ENCODE data around the gene MAMLD1.

The MAMLD1 gene

DNA sequence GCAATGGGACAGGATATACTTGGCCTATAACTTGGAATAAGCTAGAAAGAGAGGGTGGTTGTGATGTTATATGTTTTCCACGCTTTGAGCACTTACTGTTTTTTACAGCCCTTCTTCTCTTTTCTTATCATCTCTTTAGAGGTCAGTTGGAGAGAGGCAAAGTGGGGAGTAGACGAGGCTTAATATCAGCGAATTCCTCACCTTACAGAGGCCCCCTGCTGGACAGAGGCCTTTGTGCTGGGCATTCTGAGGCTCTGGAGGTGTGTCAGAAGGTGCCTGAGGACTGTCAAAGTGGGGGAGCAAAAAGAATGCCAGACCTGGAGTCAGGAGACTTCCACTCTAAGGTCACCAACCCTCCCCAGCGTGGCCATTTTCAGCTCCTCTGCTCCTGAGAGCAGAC lies 42.5 kb downstream of the MAMLD1 start:
- DNase-seq (ENCODE audit: low read depth in 2 of 3, low spot score in 2 of 3): no peak

DNA sequence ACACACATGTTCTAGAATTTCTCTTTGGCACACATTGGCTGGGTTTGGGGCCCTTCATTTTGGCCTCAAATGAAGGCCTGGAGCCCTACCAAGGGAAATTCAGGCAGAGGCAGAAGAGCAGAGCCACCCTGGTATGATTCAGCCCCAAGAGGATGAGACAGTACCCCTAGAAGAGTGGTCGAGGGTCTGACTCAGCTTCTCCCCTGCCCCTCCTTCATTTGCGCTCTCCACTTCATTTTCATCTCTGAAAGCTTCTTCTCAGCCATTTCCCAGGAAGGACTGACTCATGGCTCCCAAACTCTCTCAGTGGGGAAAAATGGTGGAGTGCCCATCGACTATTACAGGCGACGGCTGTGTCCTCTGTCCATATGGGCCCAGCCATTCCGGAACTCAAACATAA lies 43.5 kb downstream of the MAMLD1 start:
- DNase-seq (ENCODE audit: low read depth in 2 of 3, low spot score in 2 of 3): no peak

GRCh38 chrX:150408007-150408406 lies 44.9 kb downstream of the MAMLD1 start:
- DNase-seq (ENCODE audit: low read depth in 2 of 3, low spot score in 2 of 3): no peak

DNA sequence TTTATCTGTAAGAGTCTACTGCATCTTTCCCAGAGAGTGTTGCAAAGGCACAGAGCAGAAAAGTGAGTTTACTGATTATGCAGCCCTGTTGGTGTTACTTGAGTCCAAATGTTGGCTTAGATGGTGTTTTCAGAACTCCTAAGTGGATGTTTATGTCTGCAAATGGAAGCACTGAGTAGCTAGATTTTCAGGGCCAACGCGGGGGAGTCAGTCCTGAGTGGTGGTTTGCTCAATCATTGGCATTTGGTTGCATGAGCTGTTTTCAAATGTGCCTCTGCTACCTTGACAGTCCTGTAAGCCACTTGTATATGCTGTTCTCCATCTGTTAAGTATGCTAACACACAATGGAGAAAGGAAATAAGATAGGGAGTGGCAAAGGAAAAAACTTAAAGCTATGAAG lies 45.4 kb downstream of the MAMLD1 start:
- no peak for DNase-seq (ENCODE audit: low read depth in 2 of 3, low spot score in 2 of 3)

DNA sequence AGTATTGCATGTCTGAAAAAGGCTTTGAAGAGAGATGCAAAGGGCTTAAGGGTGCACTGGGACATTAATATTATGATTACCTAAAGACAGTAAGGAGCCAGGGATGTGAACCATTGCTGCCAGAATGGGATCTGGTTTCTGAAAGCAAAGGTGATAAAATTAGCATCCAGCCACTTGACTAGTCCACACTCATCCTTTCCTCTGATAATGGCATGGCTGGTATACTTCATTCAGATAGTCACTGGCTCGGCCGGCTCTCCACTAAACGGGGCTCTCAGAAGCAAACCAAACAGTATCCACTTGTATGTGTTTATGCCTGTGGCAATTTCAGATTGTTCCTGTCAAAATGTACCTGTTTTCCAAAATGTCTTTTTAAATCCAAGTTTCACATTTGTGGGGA lies 46.4 kb downstream of the MAMLD1 start:
- DNase-seq (ENCODE audit: low read depth in 2 of 3, low spot score in 2 of 3): no peak

- DNase-seq (ENCODE audit: low read depth in 2 of 3, low spot score in 2 of 3): no peak
These were observed 46.8 kb downstream of the MAMLD1 start for GRCh38 chrX:150409964-150410363.

GRCh38 chrX:150410513-150410912 lies 47.4 kb downstream of the MAMLD1 start:
- no peak for DNase-seq (ENCODE audit: low read depth in 2 of 3, low spot score in 2 of 3)

DNA sequence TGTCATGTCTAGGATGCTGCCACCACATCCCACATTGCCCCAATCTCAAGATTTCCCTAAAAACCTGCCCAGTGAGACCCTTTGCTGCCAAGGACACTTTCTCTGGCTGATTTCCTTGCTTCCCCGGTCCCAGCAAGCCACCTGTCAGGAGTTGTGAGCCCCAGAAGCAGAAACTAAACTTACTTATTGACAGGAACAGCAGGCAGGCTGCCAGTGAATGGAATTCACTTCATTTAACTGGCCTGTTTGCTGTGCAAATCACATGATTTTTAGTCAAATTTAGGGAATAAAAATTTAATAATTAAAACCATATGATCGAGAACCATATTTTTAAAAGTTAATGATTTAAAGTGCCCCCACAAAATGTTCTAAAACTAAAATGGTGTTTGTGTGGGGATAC lies 48.5 kb downstream of the MAMLD1 start:
- no peak for DNase-seq (ENCODE audit: low read depth in 2 of 3, low spot score in 2 of 3)

- DNase-seq (ENCODE audit: low read depth in 2 of 3, low spot score in 2 of 3): no peak
These were observed 51.1 kb downstream of the MAMLD1 start for GRCh38 chrX:150414228-150414627.

GRCh38 chrX:150416469-150416868 lies 53.4 kb downstream of the MAMLD1 start:
- no peak for DNase-seq (ENCODE audit: low read depth in 2 of 3, low spot score in 2 of 3)

- no peak for DNase-seq (ENCODE audit: low read depth in 2 of 3, low spot score in 2 of 3)
These were observed 58.7 kb downstream of the MAMLD1 start for GRCh38 chrX:150421816-150422215.

GRCh38 chrX:150429594-150429993 lies 66.5 kb downstream of the MAMLD1 start:
- no peak for DNase-seq (ENCODE audit: low read depth in 2 of 3, low spot score in 2 of 3)

DNA sequence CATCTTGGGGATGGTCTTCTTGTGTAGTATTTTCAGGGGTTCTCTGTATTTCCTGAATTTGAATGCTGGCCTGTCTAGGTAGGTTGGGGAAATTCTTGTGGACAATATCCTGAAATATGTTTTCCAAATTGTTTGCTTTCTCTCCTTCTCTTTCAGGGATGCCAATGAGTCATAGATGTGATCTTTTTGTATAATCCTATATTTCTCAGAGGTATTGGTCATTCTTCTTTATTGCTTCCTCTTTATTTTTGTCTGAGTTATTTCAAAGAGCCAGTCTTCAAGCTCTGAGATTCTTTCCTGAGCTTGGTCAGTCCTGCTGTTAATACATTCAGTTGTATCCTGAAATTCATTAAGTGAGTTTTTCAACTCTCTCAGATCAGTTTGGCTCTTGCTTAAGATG lies 73.1 kb downstream of the MAMLD1 start:
- no peak for DNase-seq (ENCODE audit: low read depth in 2 of 3, low spot score in 2 of 3)

- DNase-seq (ENCODE audit: low read depth in 2 of 3, low spot score in 2 of 3): no peak
These were observed 75.0 kb downstream of the MAMLD1 start for GRCh38 chrX:150438165-150438564.

DNA sequence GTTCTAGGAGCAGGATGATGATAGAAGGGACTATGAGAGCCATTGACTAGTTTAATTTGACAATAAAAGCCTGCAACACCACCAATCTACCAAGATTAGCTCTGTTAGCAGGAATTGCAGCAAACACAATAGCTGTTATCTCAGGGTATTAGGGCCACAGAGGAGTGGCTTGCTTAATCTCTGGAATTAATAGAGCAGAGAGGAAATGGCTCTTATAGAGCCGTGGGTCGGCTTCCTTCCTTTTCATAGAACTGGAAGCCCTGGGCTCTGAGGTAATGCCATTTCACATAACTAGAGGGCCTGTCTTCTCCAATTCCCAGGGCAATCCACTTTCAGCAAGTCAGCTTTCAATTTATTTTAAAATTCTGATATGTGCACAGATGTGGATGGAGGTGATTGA lies 83.0 kb downstream of the MAMLD1 start:
- DNase-seq (ENCODE audit: low read depth in 2 of 3, low spot score in 2 of 3): no peak

DNA sequence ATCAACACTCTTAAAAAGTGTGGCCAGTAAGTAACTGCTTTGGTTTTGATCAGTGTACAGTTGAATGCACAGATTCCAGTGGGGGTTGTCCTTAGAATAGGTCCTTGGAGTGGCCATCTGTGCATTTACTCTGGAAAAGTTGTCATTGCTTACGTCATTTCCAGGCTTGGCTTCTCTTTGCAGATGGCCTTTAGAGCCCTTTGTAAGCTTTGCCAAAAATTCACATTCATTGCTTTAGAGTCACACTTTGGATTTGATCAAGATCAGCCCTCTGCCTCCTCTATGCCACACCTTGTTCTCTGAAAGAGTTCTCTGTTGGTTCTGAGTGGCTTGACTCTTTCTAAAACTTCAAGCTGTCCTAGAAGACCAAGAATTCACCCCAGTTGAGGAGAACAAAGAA lies 83.9 kb downstream of the MAMLD1 start:
- no peak for DNase-seq (ENCODE audit: low read depth in 2 of 3, low spot score in 2 of 3)

GRCh38 chrX:150449313-150449712 lies 86.2 kb downstream of the MAMLD1 start:
- no peak for DNase-seq (ENCODE audit: low read depth in 2 of 3, low spot score in 2 of 3)

GRCh38 chrX:150450519-150451177 lies 87.5 kb downstream of the MAMLD1 start:
- DNase-seq (ENCODE audit: low read depth in 2 of 3, low spot score in 2 of 3): no peak

- DNase-seq (ENCODE audit: low read depth in 2 of 3, low spot score in 2 of 3): no peak
These were observed 88.8 kb downstream of the MAMLD1 start for GRCh38 chrX:150451953-150452352.

GRCh38 chrX:150454083-150454482 lies 91.0 kb downstream of the MAMLD1 start:
- no peak for DNase-seq (ENCODE audit: low read depth in 2 of 3, low spot score in 2 of 3)

GRCh38 chrX:150454508-150455214 lies 91.5 kb downstream of the MAMLD1 start:
- no peak for DNase-seq (ENCODE audit: low read depth in 2 of 3, low spot score in 2 of 3)

GRCh38 chrX:150455215-150455608 lies 92.1 kb downstream of the MAMLD1 start:
- no peak for DNase-seq (ENCODE audit: low read depth in 2 of 3, low spot score in 2 of 3)

DNA sequence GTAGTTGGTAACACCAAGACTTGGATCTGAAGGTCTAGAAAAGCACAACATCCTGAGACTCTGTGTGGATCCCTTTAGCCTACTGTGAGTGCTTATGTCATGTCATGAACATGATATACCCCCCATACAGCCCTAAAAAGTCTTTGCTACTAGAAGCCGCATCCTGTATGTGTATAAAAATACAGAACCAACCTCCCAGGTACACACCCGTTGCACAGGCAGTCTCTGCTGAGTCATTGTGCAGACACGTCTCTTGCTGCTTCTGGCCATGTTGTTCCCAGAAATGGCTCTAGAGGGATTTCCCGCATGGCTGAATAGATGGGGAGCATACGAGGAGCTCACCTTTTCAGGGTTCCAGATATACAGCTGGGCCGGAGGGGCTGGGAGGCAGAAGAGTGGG lies 93.3 kb downstream of the MAMLD1 start:
- no peak for DNase-seq (ENCODE audit: low read depth in 2 of 3, low spot score in 2 of 3)

All from activated CD8-positive, alpha-beta memory T cell treated with anti-CD3 and anti-CD28 coated beads for 48 hours (primary cell).